Vagina (tissue), 2 donors: ENCODE data around the gene PXYLP1.

Experiments used
- POLR2A ChIP-seq, 2 donors: fragments of 450-650 bp; IDR thresholded peaks; one replicate each; pipeline ENCODE4 v1.6.1; 2017; ENCODE audit warnings: antibody characterized with exemption in 2 of 2, mild to moderate bottlenecking in 2 of 2, moderate library complexity in 2 of 2
- POLR2AphosphoS5 ChIP-seq, 2 donors: sonication (generic); formaldehyde crosslinking; IDR thresholded peaks; one replicate each; pipeline ENCODE4 v1.9.0; 2017; ENCODE audit warnings: antibody characterized with exemption in 2 of 2, mild to moderate bottlenecking in 2 of 2, low read depth in 1 of 2; ENCODE audit not compliant: insufficient read depth in 1 of 2
- TF ChIP-seq, protein P1 (sequence below), 3 experiments: fragments of 450-650 bp in 2 of 3; fragments of 200-600 bp in 1 of 3; sonication (generic) in 1 of 3; IDR thresholded peaks; one replicate each; pipeline ENCODE4 v1.5.1; 2017 to 2019; ENCODE audit warnings: antibody characterized with exemption in 3 of 3, mild to moderate bottlenecking in 2 of 3, moderate library complexity in 2 of 3

DNA sequence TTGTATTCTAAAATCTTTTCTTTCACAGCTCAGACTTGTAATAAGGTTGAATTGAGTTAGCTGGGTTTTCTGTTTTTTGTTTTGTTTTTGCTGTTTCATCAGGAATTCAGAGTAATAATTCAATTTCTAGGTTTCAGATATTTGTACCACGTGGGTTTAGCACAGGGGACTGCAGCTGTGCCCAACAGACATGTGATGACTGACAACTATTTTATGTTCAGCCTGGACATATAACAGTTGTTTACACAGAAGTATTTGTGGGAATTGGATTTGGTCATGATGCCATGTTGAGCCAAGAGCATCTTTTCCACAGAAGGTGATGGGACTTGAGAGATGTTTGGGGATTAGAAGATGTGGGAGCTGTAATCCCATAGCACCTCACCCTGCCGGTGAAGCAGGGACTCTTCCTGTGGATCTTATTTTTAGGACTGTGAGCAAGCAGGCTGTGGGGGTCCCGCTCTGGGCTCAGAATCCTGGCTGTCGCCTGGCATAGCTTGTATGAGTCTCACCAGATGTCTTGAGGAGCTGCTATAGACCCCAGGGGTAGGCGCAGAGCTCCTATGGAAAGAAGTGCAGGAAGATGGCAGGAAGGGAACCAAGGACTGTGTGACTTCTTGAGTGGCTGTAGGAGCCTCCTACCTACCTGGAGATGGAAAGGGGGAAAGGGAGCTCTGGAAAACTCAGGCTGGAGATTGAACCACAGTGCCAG, 23.7 kb downstream of the PXYLP1 start:
- TF ChIP-seq, protein P1, sequence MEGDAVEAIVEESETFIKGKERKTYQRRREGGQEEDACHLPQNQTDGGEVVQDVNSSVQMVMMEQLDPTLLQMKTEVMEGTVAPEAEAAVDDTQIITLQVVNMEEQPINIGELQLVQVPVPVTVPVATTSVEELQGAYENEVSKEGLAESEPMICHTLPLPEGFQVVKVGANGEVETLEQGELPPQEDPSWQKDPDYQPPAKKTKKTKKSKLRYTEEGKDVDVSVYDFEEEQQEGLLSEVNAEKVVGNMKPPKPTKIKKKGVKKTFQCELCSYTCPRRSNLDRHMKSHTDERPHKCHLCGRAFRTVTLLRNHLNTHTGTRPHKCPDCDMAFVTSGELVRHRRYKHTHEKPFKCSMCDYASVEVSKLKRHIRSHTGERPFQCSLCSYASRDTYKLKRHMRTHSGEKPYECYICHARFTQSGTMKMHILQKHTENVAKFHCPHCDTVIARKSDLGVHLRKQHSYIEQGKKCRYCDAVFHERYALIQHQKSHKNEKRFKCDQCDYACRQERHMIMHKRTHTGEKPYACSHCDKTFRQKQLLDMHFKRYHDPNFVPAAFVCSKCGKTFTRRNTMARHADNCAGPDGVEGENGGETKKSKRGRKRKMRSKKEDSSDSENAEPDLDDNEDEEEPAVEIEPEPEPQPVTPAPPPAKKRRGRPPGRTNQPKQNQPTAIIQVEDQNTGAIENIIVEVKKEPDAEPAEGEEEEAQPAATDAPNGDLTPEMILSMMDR (IDR thresholded peaks at IDR 0.05): no peak
- TF ChIP-seq POLR2A (IDR thresholded peaks at IDR 0.05): no peak
- TF ChIP-seq POLR2AphosphoS5 (IDR thresholded peaks at IDR 0.05; ENCODE audit: insufficient read depth in 1 of 2, low read depth in 1 of 2): no peak
